AG04450 (cell line): ENCODE measurements around the gene ANO1. TPM values are rescaled to one million over a fixed set of nuclear protein-coding genes. Genes with fewer than 3 reads are reported as not detected.

Experiments used
- CTCF ChIA-PET: fragments of 300-600, 350-600 bp; formaldehyde crosslinking; extraction: SDS; loops from one replicate; lab custom pipeline; 2022; ENCODE audit warnings: antibody characterized with exemption, inconsistent platforms; lab: Charles Lee
- POLR2A ChIA-PET: fragments of 350-600 bp; formaldehyde crosslinking; extraction: SDS; loops from one replicate; lab custom pipeline; 2021; ENCODE audit warnings: antibody characterized with exemption, inconsistent platforms; lab: Yijun Ruan, JAX
- DNase-seq: peaks from one replicate; pipeline ENCODE4 v3.0.0-alpha.2; 2011; ENCODE audit warnings: low read depth, low spot score
- H3K27ac ChIP-seq: one replicate; pipeline ENCODE4 v1.5.1; 2012; ENCODE audit warnings: low read depth, low read length, control low read depth
- H3K27me3 ChIP-seq: one replicate; pipeline ENCODE4 v1.6.0; 2012; ENCODE audit warnings: low read length; ENCODE audit not compliant: control insufficient read depth, insufficient read depth
- H3K4me3 ChIP-seq: 2 replicates; pipeline ENCODE4 v1.5.1; 2011; ENCODE audit warnings: mild to moderate bottlenecking, low read depth, low read length, control low read depth
- H3K9me3 ChIP-seq: 2 replicates; pipeline ENCODE4 v1.5.1; 2012; ENCODE audit warnings: low read length; ENCODE audit not compliant: control insufficient read depth, insufficient read depth
- polyA plus RNA-seq: library from polyadenylated mRNA; depleted of rRNA; stranded (reverse); fragments of >200 nt; gene quantifications from 2 replicates; pipeline ENCODE4 v1.2.3, GENCODE V29; 2011
- TF ChIP-seq, protein P1 (sequence below): IDR thresholded peaks from 2 replicates; pipeline ENCODE4 v1.5.1; 2011; ENCODE audit warnings: low read depth, low read length, control low read depth, inconsistent platforms

Gene ANO1
- polyA plus RNA-seq, 1 experiment: 10.3 TPM

GRCh38 chr11:70118642-70119041, 40.5 kb downstream of the ANO1 start:
- no peak overlapping the region for H3K4me3 ChIP-seq
- POLR2A ChIA-PET: no interaction called here
- no peak overlapping the region for H3K27ac ChIP-seq
- H3K27me3 ChIP-seq: peaks cover 3% of the 10 kb centered on the region
- H3K9me3 ChIP-seq: no peaks in the 10 kb centered on the region
- CTCF ChIA-PET: no interaction called here
- no peak for DNase-seq
- TF ChIP-seq, protein P1, sequence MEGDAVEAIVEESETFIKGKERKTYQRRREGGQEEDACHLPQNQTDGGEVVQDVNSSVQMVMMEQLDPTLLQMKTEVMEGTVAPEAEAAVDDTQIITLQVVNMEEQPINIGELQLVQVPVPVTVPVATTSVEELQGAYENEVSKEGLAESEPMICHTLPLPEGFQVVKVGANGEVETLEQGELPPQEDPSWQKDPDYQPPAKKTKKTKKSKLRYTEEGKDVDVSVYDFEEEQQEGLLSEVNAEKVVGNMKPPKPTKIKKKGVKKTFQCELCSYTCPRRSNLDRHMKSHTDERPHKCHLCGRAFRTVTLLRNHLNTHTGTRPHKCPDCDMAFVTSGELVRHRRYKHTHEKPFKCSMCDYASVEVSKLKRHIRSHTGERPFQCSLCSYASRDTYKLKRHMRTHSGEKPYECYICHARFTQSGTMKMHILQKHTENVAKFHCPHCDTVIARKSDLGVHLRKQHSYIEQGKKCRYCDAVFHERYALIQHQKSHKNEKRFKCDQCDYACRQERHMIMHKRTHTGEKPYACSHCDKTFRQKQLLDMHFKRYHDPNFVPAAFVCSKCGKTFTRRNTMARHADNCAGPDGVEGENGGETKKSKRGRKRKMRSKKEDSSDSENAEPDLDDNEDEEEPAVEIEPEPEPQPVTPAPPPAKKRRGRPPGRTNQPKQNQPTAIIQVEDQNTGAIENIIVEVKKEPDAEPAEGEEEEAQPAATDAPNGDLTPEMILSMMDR: no peak

GRCh38 chr11:70119502-70119901, 41.4 kb downstream of the ANO1 start:
- Histone ChIP-seq H3K9me3 (no peaks in the 10 kb centered on the region), H3K4me3 (no peak overlapping the region), H3K27me3 (peaks cover 3% of the 10 kb centered on the region), H3K27ac (no peak overlapping the region)
- ChIA-PET POLR2A (no interaction called here), CTCF (interaction anchor here (1.0 kb wide), 1 partner anchor 201 kb away, joined by 3 read pairs; no protein-coding TSS in a partner anchor)
- TF ChIP-seq, protein P1: no peak
- DNase-seq: no peak

DNA sequence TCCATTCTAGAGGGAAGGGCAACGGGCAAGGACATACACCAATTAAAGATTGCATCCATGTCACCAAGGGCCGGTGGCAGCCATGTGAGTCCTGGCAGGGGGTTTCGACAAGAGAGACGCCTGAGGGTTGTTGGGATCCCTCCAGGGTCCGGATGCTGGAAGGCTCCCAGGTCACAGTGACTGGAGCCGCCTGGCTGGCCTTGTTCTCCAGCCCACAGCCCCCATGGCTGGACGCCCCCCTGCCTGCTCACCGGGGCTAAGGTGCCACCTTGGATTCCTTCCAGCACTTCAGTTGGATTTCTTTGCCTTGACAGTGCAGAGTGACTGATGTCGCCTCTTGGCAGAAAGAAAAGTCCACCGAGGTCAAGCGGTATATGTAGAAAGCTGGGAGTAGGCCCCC, 42.6 kb downstream of the ANO1 start:
- no peak overlapping the region for H3K4me3 ChIP-seq
- POLR2A ChIA-PET: no interaction called here
- H3K9me3 ChIP-seq: no peaks in the 10 kb centered on the region
- TF ChIP-seq, protein P1: no peak
- no peak overlapping the region for H3K27ac ChIP-seq
- CTCF ChIA-PET: interaction anchor here (1.0 kb wide), 1 partner anchor 202 kb away, joined by 3 read pairs; no protein-coding TSS in a partner anchor
- no peak for DNase-seq
- peaks cover 3% of the 10 kb centered on the region for H3K27me3 ChIP-seq

DNA sequence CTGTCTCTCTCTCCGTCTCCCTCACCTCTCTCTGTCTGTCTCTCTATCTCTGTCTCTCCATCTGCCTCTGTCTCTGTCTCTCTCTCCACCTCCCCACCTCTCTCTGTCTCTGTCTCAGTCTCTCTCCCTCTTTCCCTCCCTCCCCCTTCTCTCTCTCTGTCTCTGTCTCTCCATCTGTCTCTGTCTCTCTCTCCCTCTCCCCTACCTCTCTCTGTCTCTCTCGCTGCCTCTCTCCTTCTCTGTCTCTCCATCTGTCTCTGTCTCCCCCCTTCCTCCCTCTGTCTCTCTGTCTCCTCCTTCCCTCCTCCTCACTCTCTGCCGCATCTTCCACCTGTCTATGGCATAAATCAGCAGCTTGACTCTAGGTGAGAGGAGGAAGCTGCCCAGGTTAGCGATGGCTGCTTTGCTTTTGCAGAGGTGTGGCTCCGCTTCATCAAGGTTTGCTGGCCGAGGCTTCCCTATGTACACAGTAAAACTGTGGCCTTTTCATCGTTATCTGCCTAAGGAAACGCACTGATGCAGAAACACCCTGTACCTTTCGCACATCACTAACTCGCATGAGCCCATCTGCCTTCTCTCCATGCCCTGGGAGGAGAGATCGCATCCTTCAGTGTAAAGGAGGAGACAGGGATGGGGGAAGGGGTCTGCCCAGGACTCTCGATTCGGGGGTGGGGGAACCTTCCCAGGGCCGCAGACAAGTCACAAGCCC, 44.5 kb downstream of the ANO1 start:
- CTCF ChIA-PET: no interaction called here
- POLR2A ChIA-PET: no interaction called here
- Histone ChIP-seq H3K4me3 (no peak overlapping the region), H3K27ac (no peak overlapping the region), H3K27me3 (peaks cover 3% of the 10 kb centered on the region), H3K9me3 (no peaks in the 10 kb centered on the region)
- DNase-seq: no peak
- TF ChIP-seq, protein P1: no peak

- Histone ChIP-seq H3K27me3 (peaks cover 3% of the 10 kb centered on the region), H3K9me3 (no peaks in the 10 kb centered on the region)
- CTCF ChIA-PET: no interaction called here
Observed at GRCh38 chr11:70123711-70124110, 45.6 kb downstream of the ANO1 start.

More at GRCh38 chr11:70123711-70124110, 45.6 kb downstream of the ANO1 start:
- no peak overlapping the region for H3K4me3 ChIP-seq
- H3K27ac ChIP-seq: no peak overlapping the region
- DNase-seq: no peak
- TF ChIP-seq, protein P1: no peak
- POLR2A ChIA-PET: no interaction called here
